ENCODE measurements around the gene HNMT.
"Not testable (repeated sequence)": the region's sequence is repeated elsewhere in the genome, so short reads cannot be mapped to it uniquely, and the experiment has no call there.

Gene HNMT

DNA sequence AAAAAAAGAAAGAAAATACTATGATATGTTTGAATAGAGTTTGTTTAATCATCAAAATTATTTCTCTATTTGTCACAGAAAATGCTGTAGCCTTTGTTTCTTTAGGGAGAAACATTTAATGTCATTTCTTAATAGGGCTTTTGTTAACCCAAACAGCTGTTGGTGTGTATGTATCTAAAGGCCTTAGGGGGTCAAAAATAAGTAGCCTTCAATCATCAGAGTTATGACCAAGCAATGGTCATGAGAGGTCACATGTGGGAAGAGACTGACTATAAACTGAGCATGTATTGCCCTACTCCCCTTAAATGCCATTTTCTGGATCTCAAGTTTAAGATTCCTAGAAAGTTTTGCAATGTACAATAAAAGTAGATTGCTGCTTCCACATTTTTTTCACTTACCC is 22.7 kb downstream of the HNMT start:
- TF ChIP-seq, protein P1, sequence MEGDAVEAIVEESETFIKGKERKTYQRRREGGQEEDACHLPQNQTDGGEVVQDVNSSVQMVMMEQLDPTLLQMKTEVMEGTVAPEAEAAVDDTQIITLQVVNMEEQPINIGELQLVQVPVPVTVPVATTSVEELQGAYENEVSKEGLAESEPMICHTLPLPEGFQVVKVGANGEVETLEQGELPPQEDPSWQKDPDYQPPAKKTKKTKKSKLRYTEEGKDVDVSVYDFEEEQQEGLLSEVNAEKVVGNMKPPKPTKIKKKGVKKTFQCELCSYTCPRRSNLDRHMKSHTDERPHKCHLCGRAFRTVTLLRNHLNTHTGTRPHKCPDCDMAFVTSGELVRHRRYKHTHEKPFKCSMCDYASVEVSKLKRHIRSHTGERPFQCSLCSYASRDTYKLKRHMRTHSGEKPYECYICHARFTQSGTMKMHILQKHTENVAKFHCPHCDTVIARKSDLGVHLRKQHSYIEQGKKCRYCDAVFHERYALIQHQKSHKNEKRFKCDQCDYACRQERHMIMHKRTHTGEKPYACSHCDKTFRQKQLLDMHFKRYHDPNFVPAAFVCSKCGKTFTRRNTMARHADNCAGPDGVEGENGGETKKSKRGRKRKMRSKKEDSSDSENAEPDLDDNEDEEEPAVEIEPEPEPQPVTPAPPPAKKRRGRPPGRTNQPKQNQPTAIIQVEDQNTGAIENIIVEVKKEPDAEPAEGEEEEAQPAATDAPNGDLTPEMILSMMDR (IDR thresholded peaks at IDR 0.05; ENCODE audit: insufficient read depth, missing control alignments): no peak
- DNase-seq (ENCODE audit: insufficient read length, low spot score) (no peak), FAIRE-seq (no peak)

GRCh38 chr2:137991078-137991477 is 26.8 kb downstream of the HNMT start:
- DNase-seq (ENCODE audit: insufficient read length, low spot score) (no peak), FAIRE-seq (no peak)
- TF ChIP-seq, protein P1 (IDR thresholded peaks at IDR 0.05; ENCODE audit: insufficient read depth, missing control alignments): no peak

DNA sequence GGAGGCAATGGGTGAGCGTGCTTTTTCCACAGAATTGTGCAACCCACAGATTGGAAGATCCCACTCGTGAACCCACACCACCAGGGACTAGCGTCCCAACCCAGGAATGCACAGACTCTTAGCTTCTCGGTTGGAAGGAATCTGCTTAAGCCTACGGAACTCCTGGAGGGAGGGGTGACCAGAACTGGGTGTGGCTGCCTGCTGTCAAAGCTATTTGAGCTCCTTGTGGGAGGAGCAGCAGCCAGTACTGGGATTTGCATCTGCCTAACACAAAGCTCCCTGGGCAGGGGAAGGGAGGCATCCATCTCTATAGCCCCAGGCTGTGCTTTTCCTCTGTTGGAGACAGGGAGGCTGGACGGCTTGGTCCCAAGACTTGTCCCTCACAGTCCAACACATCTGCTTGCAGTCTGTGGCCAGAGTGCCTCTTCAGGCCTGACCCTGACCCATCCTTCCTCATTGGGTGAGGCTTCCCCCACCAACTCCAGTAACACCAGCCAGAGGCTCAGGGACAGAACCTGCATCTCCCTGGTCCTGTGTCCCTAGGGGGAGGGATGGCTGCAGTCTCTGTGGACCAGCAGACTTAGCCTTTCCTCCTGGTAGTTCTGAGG is 27.9 kb downstream of the HNMT start:
- FAIRE-seq: no peak
- TF ChIP-seq, protein P1 (IDR thresholded peaks at IDR 0.05; ENCODE audit: insufficient read depth, missing control alignments): no peak
- DNase-seq (ENCODE audit: insufficient read length, low spot score): no peak

- DNase-seq (ENCODE audit: insufficient read length, low spot score); FAIRE-seq: not testable (repeated sequence)
These were observed 29.6 kb downstream of the HNMT start for GRCh38 chr2:137993715-137994476.

DNA sequence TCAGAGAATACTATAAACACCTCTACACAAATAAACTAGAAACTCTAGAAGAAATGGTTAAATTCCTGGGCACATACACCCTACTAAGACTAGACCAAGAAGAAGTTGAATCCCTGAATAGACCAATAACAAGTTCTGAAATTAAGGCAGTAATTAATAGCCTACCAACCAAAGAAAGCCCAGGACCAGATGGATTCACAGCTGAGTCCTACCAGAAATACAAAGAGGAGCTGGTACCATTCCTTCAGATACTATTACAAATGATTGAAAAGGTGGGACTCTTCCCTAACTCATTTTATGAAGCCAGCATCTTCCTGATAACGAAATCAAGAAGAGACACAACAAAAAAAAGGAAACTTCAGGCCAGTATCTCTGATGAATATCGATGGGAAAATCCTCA is 31.1 kb downstream of the HNMT start:
- FAIRE-seq; DNase-seq (ENCODE audit: insufficient read length, low spot score): not testable (repeated sequence)

DNA sequence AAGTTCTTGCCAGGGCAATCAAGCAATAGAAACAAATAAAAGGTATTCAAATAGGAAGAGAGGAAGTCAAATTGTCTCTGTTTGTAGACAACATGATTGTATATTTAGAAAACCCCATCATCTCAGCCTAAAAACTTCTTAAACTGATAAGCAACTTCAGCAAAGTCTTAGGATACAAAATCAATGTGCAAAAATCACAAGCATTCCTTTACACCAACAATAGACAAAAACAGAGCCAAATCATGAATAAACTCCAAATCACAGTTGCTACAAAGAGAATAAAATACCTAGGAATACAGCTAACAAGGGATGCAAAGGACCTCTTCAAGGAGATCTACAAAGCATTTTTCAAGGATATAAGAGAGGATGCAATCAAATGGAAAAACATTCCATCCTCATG is 31.9 kb downstream of the HNMT start:
- not testable (repeated sequence) for FAIRE-seq; DNase-seq (ENCODE audit: insufficient read length, low spot score)

DNA sequence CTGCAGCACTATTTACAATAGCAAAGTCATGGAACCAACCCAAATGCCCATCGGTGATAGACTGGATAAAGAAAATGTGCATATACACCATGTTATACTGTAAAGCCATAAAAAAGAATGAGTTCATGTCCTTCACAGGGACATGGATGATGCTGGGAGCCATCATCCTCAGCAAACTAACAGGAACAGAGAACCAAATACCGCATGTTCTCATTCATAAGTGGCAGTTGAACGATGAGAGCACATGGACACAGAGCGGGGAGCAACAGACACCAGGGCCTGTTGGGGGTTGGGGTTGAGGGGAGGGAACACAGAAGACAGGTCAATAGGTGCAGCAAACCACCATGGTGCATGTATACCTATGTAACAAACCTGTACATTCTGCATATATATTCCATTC is 33.5 kb downstream of the HNMT start:
- no peak for FAIRE-seq
- TF ChIP-seq, protein P1 (IDR thresholded peaks at IDR 0.05; ENCODE audit: insufficient read depth, missing control alignments): no peak

DNA sequence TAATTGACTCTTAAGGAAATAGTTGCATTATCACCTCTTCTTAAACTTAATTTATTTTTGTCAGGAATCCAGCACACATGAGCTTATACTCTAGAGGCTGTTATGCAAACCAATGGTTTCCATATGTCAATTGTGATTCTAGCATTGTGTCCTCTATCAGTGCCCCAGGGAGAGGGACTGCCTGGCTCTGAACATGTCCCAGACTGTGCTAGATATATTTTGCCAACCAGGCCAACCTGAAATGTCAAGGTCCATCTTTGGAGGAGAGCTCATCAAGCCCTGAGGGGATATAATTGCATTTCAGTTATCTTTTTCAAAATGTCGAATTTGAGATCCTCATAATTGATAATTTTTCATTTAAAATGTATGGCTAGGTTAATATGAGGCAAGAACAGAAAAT is 34.2 kb downstream of the HNMT start:
- DNase-seq (ENCODE audit: insufficient read length, low spot score) (no peak), FAIRE-seq (no peak)
- TF ChIP-seq, protein P1 (IDR thresholded peaks at IDR 0.05; ENCODE audit: insufficient read depth, missing control alignments): no peak

More for the DNA sequence above, 33.5 kb downstream of the HNMT start:
- DNase-seq (ENCODE audit: insufficient read length, low spot score): no peak
